ENCODE results near the gene MRC2.

MRC2 gene

DNA sequence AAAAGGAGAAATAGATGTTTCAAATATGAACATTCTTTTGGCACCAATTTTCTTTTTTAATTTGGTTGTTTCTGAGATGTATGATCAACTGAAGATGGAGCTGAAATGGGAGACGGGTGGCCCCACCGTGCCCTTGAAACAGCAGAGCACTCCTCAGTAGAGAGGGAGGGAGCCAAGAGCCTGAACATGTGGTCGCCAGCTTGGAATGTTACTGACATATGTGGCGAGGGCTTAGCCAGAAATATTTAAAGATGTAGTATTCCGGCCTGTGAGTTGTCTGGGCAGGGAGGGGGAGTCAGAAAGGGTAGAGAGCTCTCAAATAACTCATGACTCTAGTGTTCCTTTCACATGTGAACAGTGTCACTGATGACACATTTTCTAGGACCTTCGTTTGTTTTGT is 13.3 kb upstream of the MRC2 start:
- no peak for DNase-seq (ENCODE audit: low read depth, low spot score)

DNA sequence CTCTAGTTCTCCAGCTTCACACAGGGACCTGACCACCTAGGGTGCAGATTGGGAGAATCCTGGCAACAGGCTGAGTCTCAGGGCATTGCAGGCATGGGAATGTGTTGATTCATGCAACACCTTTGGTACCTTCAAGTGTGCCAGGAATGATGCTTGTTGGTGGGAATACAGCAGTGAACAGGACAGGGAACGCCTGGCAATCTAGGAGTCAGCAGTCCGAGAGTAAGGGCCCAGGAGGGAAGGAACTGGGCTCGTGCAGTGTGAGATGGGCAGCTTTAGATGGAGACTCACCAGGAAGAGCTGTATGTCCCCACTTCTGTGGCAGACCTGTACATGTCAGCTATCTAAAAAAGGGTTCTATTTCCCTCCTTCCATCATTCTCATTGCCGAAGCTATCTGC is 12.0 kb upstream of the MRC2 start:
- DNase-seq (ENCODE audit: low read depth, low spot score), result no peak

GRCh38 chr17:62616993-62617893 is 10.2 kb upstream of the MRC2 start:
- peak; percentile 82 for DNase-seq (ENCODE audit: low read depth, low spot score)

GRCh38 chr17:62617894-62618472 is 9.5 kb upstream of the MRC2 start:
- no peak for DNase-seq (ENCODE audit: low read depth, low spot score)

- no peak for DNase-seq (ENCODE audit: low read depth, low spot score)
Measured at GRCh38 chr17:62618647-62619416, 8.6 kb upstream of the MRC2 start.

DNA sequence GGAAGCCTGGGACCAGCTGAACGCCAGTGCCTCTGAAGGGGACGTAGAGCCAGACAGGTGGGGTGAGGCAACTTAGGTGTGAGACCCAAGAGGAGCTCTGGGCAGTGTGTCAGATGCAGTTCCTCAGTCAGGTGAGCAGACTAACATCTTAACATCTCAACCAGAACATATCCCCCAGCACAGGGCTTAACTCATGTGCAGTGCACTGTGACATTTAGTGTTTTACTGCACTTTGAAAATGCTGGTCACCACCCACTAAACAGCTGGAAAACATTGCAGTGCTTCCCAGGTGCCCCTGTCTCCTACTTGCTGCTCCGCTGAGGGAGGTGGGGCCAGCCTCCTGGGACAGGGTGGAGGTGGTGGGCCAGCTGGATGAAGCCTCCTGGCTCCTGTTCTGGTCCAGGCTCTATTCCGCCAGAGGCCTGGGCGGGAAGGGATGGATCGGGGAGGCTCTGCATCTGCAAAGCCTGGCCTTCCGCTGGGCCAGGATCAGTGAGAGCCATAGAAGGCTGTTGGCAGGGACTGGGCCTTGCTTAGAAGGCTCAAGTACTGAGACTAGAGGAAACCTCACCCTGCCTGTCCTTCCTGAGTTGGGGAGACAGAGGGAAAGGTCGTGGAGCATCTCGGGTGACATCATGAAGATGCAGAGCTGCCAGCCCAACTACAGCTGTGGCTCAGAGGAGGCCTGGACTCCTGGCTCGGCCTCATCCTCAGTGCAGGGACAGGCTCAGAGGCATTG is 7.9 kb upstream of the MRC2 start:
- no peak for DNase-seq (ENCODE audit: low read depth, low spot score)

GRCh38 chr17:62621223-62621622 is 6.2 kb upstream of the MRC2 start:
- no peak for DNase-seq (ENCODE audit: low read depth, low spot score)

- DNase-seq (ENCODE audit: low read depth, low spot score), result no peak
Measured at GRCh38 chr17:62625184-62625869, 2.1 kb upstream of the MRC2 start.

GRCh38 chr17:62625870-62626200 is 1.6 kb upstream of the MRC2 start:
- DNase-seq (ENCODE audit: low read depth, low spot score), result no peak

GRCh38 chr17:62626719-62627218 is 701 bp upstream of the MRC2 start:
- DNase-seq (ENCODE audit: low read depth, low spot score), result no peak

DNA sequence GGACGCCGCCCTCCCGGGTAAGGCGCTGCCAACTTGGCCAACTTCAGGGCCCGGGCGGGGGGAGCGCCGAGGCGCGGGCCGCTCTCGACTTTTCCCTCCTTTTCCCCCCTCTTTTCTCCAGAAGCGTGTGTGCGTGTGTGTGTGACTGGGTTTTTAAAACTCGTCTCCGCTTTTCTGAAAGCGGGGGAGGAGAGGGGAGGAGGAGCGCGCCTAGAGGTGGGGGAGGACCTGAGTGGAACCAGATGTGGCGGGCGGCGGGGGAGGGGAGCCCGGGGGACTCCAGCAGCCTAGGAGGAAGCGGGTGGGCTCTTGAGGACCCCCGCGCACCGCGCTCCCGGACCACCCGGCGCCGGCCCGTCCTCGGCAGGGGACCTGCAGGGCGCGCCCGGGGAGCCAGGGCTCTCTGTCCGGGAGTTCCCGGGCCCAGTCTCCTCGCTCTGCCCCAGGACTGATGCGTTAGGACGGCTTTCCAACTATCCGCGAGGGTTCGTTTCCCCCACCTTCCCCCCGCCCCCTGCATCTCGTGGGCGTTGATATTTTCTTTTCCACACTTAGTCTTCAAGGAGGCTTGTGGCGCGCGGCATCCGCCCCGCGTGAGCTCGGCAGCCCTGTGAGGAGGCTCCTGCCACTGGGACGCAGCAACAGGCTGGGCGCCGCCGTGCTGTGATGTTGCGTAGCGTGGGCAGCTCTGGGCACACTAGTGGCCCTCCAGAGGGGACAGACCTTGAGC is 599 bp downstream of the MRC2 start:
- DNase-seq (ENCODE audit: low read depth, low spot score), result no peak

- peak; percentile 68 for DNase-seq (ENCODE audit: low read depth, low spot score)
Measured at GRCh38 chr17:62628831-62629555, 1.5 kb downstream of the MRC2 start.

- no peak for DNase-seq (ENCODE audit: low read depth, low spot score)
Measured at GRCh38 chr17:62629556-62630364, 2.3 kb downstream of the MRC2 start.

- no peak for DNase-seq (ENCODE audit: low read depth, low spot score)
Measured at GRCh38 chr17:62630365-62631085, 3.1 kb downstream of the MRC2 start.

DNA sequence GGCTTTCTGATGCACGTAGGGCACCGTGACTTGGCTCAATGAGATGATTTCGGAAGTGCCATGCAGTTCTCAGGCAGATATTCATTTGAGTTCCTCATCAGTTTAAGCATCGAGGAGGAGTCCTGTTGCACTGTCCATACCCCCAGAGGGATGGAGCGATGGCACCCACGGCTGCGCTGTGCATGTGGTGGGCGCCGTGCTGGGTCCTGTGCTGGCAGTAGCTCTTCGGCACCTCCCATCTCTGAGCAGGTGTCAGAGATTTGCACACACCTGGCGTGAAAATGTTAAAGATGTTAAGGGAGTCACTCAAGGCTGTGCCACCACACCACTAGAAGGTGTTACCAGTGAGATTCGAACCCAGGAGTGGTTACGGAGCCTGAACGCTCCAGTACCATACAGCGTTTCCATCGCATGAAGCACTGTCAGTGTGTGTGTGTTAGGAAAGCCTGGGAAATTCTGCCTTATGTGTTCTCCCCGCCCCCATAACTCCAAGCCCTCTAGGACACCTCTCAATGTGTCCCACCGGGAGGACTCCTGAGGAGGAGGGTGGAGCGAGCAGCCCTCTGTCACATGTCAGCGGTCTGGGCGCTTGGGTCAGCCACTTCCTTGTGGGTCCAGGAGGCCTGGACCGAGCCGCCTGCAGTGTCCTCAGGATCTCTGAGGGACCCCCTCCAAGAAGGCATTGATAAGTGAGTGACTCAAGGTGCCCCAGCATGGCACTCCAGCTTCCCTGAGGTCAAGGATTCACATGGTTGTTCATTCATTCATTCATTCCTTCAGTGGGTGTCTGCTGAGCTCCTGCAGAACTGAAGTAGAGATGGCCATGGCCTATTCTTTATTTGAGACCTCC is 3.8 kb downstream of the MRC2 start:
- no peak for DNase-seq (ENCODE audit: low read depth, low spot score)

- DNase-seq (ENCODE audit: low read depth, low spot score), result no peak
Measured at GRCh38 chr17:62631936-62632924, 4.8 kb downstream of the MRC2 start.

Measured in brain pericyte (primary cell).